Measurements from ENCODE around the gene REG4.

Gene REG4

GRCh38 chr1:119764220-119764619 lies 47.0 kb downstream of the REG4 start:
- H3K36me3 Mint-ChIP-seq (ENCODE audit: low read depth), result no peaks in the 10 kb centered on the region
- no peak overlapping the region for H3K27ac Mint-ChIP-seq
- intact Hi-C loops (cut with micrococcal nuclease), result no loop called here
- no peak overlapping the region for H3K4me3 Mint-ChIP-seq
- no peaks in the 10 kb centered on the region for H3K4me1 Mint-ChIP-seq (ENCODE audit: low read depth)
- no peaks in the 10 kb centered on the region for H3K9me3 Mint-ChIP-seq
- peaks cover 2% of the 10 kb centered on the region for H3K27me3 Mint-ChIP-seq

- Mint-ChIP-seq H3K4me1 (ENCODE audit: low read depth) (no peaks in the 10 kb centered on the region), H3K27ac (no peak overlapping the region), H3K27me3 (peaks cover 2% of the 10 kb centered on the region), H3K4me3 (no peak overlapping the region), H3K36me3 (ENCODE audit: low read depth) (no peaks in the 10 kb centered on the region), H3K9me3 (no peaks in the 10 kb centered on the region)
- intact Hi-C loops (cut with micrococcal nuclease), result no loop called here
Measured at GRCh38 chr1:119762953-119763352, 48.3 kb downstream of the REG4 start.

- H3K4me1 Mint-ChIP-seq (ENCODE audit: low read depth), result no peaks in the 10 kb centered on the region
- H3K27ac Mint-ChIP-seq, result no peak overlapping the region
- intact Hi-C loops (cut with micrococcal nuclease), result no loop called here
- H3K27me3 Mint-ChIP-seq, result peaks cover 2% of the 10 kb centered on the region
- H3K36me3 Mint-ChIP-seq (ENCODE audit: low read depth), result no peaks in the 10 kb centered on the region
- H3K9me3 Mint-ChIP-seq, result no peaks in the 10 kb centered on the region
- H3K4me3 Mint-ChIP-seq, result no peak overlapping the region
Measured at GRCh38 chr1:119762409-119762808, 48.9 kb downstream of the REG4 start.

- Mint-ChIP-seq H3K9me3 (no peaks in the 10 kb centered on the region), H3K4me3 (no peak overlapping the region), H3K27me3 (no peaks in the 10 kb centered on the region), H3K27ac (no peak overlapping the region), H3K36me3 (ENCODE audit: low read depth) (no peaks in the 10 kb centered on the region), H3K4me1 (ENCODE audit: low read depth) (no peaks in the 10 kb centered on the region)
- intact Hi-C loops (cut with micrococcal nuclease), result no loop called here
Measured at GRCh38 chr1:119758584-119758983, 52.7 kb downstream of the REG4 start.

- H3K4me3 Mint-ChIP-seq, result no peak overlapping the region
- H3K4me1 Mint-ChIP-seq (ENCODE audit: low read depth), result peaks cover 7% of the 10 kb centered on the region
- peaks cover 9% of the 10 kb centered on the region for H3K27me3 Mint-ChIP-seq
- H3K27ac Mint-ChIP-seq, result no peak overlapping the region
- no peaks in the 10 kb centered on the region for H3K9me3 Mint-ChIP-seq
- intact Hi-C loops (cut with micrococcal nuclease), result no loop called here
- H3K36me3 Mint-ChIP-seq (ENCODE audit: low read depth), result no peaks in the 10 kb centered on the region
Measured at GRCh38 chr1:119752592-119752991, 58.7 kb downstream of the REG4 start.

- Mint-ChIP-seq H3K4me1 (ENCODE audit: low read depth) (peaks cover 16% of the 10 kb centered on the region), H3K4me3 (no peak overlapping the region), H3K27ac (no peak overlapping the region), H3K9me3 (no peaks in the 10 kb centered on the region), H3K27me3 (peaks cover 9% of the 10 kb centered on the region), H3K36me3 (ENCODE audit: low read depth) (no peaks in the 10 kb centered on the region)
- intact Hi-C loops (cut with micrococcal nuclease), result no loop called here
Measured at GRCh38 chr1:119748040-119748439, 63.2 kb downstream of the REG4 start.

- no peak overlapping the region for H3K27ac Mint-ChIP-seq
- H3K36me3 Mint-ChIP-seq (ENCODE audit: low read depth), result no peaks in the 10 kb centered on the region
- H3K27me3 Mint-ChIP-seq, result peaks cover 9% of the 10 kb centered on the region
- intact Hi-C loops (cut with micrococcal nuclease), result no loop called here
- no peak overlapping the region for H3K4me3 Mint-ChIP-seq
- H3K4me1 Mint-ChIP-seq (ENCODE audit: low read depth), result peaks cover 16% of the 10 kb centered on the region
- H3K9me3 Mint-ChIP-seq, result no peaks in the 10 kb centered on the region
Measured at GRCh38 chr1:119747451-119747850, 63.8 kb downstream of the REG4 start.

- intact Hi-C loops (cut with micrococcal nuclease), result loop anchor here (2.0 kb wide), 1 partner anchor 64 kb away; no protein-coding TSS in a partner anchor
- Mint-ChIP-seq H3K36me3 (ENCODE audit: low read depth) (no peaks in the 10 kb centered on the region), H3K4me1 (ENCODE audit: low read depth) (peaks cover 16% of the 10 kb centered on the region), H3K27me3 (peaks cover 9% of the 10 kb centered on the region), H3K4me3 (no peak overlapping the region), H3K9me3 (no peaks in the 10 kb centered on the region), H3K27ac (no peak overlapping the region)
Measured at GRCh38 chr1:119745034-119745433, 66.2 kb downstream of the REG4 start.

- intact Hi-C loops (cut with micrococcal nuclease), result loop anchor here (1.0 to 2.0 kb wide), 2 partner anchors 43 to 64 kb away; no protein-coding TSS in a partner anchor
- no peaks in the 10 kb centered on the region for H3K36me3 Mint-ChIP-seq (ENCODE audit: low read depth)
Measured at GRCh38 chr1:119744598-119744942, 66.7 kb downstream of the REG4 start.

More at GRCh38 chr1:119744598-119744942, 66.7 kb downstream of the REG4 start:
- H3K27ac Mint-ChIP-seq, result no peak overlapping the region
- no peaks in the 10 kb centered on the region for H3K9me3 Mint-ChIP-seq
- H3K4me3 Mint-ChIP-seq, result no peak overlapping the region
- peaks cover 5% of the 10 kb centered on the region for H3K27me3 Mint-ChIP-seq
- H3K4me1 Mint-ChIP-seq (ENCODE audit: low read depth), result peaks cover 16% of the 10 kb centered on the region

Data from dendritic cell treated with granulocyte-macrophage colony-stimulating factor and Interleukin-4, amounts not matched to agents 40 ng/mL and 50 ng/mL, for 4 days (primary cell).